Measurements from ENCODE around the gene LRRC8E.

Gene LRRC8E

DNA sequence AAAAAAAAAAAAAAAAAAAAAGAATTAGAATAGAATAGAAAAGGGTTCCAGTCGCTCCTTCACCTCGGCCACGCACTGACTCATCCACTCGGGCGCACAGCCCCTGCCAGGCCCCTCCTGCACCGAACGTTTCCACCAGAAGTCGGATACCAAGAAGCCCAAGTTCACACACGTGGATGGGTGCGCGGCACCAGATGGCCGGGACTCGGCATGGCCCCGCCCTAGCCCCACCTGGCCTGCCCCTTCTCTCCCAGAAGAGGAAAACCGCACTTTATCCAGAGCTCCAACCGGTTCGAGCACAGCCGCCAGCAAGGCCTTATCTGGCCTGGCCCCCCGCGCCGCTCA lies 20.0 kb upstream of the LRRC8E start:
- DNase-seq (ENCODE audit: low read depth in 2 of 2) = peak in 1 of 2 donors; percentile 46

- peak; percentile 47 to 76 for DNase-seq (ENCODE audit: low read depth in 2 of 2)
Measured at GRCh38 chr19:7868671-7869452, 19.4 kb upstream of the LRRC8E start.

DNA sequence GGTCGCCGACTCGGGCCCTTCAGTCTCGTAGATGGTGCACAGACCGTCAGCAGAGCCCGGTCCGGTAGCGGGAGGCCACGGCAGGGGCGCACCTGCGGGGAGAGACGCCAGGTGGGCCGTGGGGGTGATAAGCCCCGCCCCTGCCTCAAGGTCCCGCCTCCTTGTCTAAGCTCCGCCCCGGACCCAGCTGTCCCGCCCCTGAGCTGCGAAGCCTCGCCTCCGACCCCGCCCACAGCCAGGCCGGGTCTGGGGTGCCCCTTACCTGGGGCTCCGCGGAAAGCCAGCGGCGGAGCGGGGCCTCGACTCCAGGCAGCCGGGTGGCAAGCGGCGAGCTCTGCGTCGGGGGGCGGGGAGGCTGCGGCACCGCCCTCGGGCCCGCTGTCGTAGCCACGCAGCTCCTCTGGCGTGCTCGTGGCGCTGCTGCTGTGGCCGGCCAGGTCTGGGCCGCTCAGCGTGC lies 18.8 kb upstream of the LRRC8E start:
- peak; percentile 62 to 68 for DNase-seq (ENCODE audit: low read depth in 2 of 2)

- DNase-seq (ENCODE audit: low read depth in 2 of 2) = peak in 1 of 2 donors; percentile 38
Measured at GRCh38 chr19:7869910-7870511, 18.3 kb upstream of the LRRC8E start.

DNA sequence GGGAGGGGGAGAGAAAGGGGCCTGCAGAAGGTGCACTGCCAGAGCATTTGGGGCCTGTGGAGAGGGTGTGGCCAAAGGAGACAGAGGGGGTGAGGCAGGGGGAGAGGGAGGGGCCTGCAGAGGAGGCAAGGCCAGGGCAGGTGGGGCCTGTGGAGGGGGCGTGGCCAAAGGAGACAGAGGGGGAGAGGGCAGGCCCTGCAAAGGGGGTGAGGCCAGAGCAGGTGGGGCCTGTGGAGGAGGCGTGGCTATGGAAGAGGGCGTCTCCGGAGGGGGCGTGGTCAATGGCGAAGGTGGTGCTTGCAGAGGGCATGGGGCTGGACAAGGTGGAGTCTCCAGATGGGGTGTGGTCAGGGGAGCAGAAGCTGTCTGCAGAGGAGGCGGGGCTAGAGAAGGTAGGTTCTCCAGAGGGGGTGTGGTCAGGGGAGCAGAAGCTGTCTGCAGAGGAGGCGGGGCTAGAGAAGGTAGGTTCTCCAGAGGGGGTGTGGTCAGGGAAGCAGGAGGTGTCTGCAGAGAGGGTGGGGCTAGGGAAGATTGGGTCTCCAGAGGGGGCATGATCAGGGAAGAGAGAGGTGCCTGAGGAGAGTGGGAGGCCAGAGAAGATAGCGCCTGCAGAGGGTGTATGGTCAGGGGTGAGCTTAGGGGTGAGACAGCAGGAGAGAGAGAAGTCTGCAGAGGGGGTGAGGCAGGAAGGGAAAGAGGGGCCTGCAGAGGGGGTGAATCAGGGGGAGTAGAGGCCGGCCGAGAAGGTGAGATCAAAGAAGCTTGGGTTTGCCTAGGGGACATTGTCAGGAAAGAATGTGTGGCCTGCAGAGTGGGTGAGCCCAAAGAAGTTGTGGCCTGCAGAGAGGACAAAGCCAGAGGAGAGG lies 17.5 kb upstream of the LRRC8E start:
- DNase-seq (ENCODE audit: low read depth in 2 of 2) = no peak

DNA sequence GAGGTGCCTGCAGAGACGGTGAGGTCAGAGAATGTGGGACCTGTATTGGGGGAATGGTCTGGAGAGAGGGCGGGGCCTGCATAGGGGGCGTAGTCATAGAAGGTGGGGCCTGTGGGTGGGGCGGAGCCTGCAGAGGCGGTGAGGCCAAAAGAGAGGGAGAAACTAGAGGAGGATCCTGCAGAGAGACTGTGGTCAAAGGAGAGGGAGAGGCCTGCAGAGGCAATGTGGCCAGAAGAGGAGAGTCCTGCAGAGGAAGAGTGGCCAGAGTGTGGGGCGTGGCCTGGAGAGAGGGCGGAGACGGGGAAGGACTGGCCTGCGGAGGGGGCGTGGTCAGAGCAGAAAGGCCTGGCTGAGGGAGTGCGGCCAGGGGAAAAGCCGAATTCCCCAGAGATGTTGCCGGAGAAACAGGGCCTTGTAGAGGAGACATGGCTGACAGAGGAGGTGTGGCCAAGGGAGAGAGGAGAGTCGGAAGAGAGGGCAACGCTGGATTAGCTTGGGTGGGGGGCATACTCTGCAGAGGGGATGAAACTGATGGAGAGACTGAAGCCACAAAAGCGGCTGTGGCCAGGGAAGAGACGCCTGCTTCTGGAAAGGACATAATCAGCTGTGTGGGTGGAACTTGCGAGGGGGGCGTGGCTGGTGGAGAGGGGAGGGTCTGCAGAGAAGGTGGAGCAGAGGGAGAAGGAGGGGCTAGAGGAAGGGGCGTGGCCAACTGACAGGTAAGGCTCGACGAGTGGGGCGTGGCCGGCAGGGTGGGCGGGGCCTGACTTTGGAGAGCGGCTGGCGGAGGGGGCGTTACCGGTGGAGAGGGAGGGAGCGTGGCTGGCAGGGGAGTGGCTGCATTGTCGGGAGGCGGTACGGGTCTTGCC lies 16.6 kb upstream of the LRRC8E start:
- DNase-seq (ENCODE audit: low read depth in 2 of 2) = peak; percentile 56 to 64

GRCh38 chr19:7872306-7873204 lies 15.8 kb upstream of the LRRC8E start:
- DNase-seq (ENCODE audit: low read depth in 2 of 2) = no peak

DNA sequence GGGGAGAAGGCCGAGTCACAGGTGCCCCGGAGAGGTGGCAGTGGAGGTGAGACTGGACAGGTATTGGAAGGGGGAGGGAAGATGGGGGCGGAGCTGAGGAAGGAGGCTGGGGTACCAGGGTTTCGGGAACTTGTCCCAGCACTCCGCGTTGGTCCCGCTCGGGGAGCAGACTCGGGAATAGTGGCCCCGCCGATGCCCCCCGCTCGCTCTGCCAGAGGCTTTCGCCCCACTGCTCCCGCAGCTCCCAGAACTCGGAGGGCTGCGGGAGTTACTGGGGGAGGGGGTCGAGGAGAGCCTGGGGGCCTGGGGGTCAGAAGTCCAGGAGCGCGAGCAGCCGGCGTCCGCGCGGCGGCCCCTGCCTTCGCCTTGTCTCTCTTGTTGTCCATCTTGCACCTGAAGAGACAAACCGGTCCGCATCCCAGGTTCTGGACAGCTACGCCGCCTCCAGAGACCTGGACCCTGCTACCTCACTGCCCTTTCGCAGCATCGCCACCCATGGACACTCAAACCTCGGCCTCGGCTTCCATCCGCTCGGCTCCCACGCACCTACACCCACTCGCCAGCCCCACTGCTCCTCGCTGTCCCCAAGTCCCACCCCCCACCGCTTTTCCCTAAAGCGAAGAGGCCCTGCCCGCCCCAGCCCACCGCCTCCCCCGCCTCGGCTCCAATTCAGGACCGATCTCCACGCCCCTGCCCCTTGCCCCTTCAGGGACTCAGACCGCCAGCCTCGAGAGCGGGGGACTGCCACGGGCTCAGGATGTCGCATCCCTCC lies 14.8 kb upstream of the LRRC8E start:
- no peak for DNase-seq (ENCODE audit: low read depth in 2 of 2)

DNA sequence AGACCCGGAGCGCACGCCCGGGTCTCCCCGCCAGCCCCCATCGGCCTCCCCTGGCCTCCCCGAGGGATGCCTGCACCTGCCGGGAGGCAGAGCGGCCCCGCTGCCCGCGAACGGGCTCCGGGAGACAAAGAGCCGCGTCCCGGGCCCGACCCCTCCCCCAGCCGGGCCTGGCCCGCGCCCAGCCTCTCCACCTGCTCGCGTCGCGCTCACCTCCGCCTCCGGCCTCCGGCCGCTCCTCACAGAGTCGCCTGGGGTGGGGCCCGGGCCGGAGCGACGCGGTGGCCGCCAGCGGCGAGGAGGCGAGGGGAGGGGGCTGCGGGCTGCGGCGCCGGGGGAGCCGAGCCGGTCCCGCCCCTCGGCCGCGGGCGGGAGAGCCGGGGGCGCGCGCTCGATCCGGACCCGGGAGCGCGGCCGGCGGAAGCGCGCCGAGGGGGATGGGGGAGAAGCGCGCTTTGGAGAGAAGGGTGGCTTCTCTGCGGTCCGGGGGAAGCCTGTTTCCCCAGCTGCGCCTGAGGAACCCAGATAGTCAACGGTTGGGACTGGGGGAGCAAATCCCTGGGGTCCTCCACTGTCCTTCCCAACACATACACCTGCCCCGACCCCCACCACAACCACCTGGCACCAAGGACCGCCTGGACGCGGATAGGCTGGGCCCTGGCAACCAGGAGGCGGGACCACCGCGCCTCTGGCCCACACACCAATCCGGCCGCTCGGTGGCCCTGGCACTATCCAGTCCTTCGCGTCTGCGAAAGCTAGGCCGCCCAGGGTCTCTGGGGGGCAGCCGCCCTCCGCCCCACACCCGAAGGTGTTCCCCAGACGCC lies 14.0 kb upstream of the LRRC8E start, which contains the start of gene PRR36:
PRR36 (minus strand) TSS at position 315 of the 821 bp plus-strand sequence. CDS start 701 bp downstream, outside the sequence.
- DNase-seq (ENCODE audit: low read depth in 2 of 2) = no peak

DNA sequence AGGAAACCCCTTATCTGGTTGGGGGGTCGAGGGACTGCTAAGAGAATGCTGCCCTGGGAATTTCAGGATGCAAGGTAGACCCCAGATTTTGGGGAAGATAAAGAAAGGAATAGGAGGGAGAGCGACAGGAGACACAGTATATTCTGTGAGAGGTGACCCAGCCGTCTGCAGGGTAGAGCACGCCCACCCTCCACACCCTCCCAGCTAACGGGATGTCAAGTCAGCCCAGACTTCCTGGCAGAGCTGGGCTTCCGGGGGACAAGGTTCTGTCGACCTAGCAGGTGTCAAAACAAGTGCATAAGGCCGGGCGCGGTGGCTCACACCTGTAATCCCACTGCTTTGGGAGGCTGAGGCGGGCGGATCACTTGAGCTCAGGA lies 13.4 kb upstream of the LRRC8E start:
- DNase-seq (ENCODE audit: low read depth in 2 of 2) = no peak

- no peak for DNase-seq (ENCODE audit: low read depth in 2 of 2)
Measured at GRCh38 chr19:7877249-7877836, 11.0 kb upstream of the LRRC8E start.

GRCh38 chr19:7879111-7879807 lies 9.1 kb upstream of the LRRC8E start:
- DNase-seq (ENCODE audit: low read depth in 2 of 2) = no peak

GRCh38 chr19:7879836-7880235 lies 8.5 kb upstream of the LRRC8E start:
- no peak for DNase-seq (ENCODE audit: low read depth in 2 of 2)

DNA sequence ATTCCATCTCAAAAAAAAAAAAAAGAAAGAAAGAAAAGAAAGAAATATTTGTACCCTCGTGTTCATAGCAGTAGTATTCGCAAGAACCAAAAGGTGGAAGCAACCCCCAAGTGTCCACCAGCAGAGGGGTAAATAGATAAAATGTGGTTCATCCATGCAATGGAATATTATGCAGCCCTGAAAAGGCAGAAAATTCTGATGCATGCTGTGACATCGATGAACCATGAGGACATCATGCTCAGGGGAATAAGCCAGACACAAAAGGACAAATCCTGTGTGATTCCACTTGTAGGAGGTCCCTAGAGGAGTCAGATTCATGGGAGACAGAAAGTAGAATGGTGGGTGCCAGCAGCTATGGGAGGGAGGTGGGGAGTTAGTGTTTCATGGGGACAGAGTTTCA lies 6.4 kb upstream of the LRRC8E start:
- DNase-seq (ENCODE audit: low read depth in 2 of 2) = no peak

- DNase-seq (ENCODE audit: low read depth in 2 of 2) = no peak
Measured at GRCh38 chr19:7883105-7883504, 5.2 kb upstream of the LRRC8E start.

DNA sequence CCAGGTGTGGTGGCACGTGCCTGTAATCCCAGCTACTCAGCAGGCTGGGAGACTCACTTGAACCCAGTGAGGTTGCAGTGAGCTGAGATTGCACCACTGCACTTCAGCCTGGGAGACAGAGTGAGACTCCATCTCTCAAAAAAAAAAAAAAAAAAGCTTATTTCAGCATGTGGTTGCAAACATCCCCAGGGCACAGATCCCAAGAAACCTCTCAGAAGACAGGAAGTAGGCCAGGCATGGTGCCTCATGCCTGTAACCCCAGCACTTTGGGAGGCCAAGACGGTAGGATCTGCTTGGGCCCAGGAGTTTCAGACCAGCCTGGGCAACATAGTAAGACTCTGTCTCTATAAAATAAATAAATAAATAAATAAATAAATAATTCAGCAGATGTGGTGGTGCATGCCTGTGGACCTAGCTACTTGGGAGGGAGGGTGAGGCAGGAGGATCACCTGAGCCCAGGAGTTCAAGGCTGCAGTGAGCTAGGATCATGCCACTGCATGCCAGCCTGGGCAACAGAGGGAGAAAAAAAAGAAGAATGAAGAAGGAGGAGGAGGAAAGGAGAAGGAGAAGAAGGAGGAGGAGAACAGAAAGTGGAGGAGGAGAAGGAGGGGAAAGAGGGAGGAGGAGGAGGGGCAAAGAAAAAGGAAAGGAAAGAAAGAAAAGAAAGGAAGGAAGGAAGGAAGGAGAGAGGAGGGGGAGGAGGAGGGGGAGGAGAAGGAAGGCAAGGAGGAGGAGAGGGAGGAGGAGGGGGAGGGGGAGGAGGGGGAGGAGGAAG lies 4.3 kb upstream of the LRRC8E start:
- DNase-seq (ENCODE audit: low read depth in 2 of 2) = no peak

DNA sequence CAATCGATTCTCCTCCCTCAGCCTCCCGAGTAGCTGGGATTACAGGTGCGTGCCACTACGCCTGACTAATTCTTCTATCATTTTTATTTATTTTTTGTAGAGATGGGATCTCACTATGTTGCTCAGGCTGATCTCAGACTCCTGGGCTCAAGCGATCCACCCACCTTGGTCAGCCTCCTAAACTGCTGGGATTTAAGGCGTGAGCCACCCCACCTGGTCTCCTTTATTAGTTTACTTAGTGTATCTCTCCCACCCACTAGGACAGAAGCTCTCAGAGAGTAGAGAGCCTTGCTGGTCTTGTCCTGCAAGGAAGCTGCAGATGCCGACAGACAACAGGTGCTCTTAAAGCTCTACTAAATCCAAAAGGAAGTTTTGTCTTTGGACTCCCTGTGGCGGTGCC lies 2.5 kb upstream of the LRRC8E start:
- DNase-seq (ENCODE audit: low read depth in 2 of 2) = no peak
